KOPT-K1 (cell line): Measurements from ENCODE around the gene IER2.
"Not testable (repeated sequence)": the region's sequence is repeated elsewhere in the genome, so short reads cannot be mapped to it uniquely, and the experiment has no call there.

Source experiments
- H3K27ac ChIP-seq: fragments of 200-600 bp; sonication (generic); 2 replicates; pipeline ENCODE4 v1.5.1; 2016; ENCODE audit warnings: antibody characterized with exemption, mild to moderate bottlenecking, low read depth, low read length; ENCODE audit not compliant: poor library complexity, severe bottlenecking
- H3K36me3 ChIP-seq: fragments of 200-600 bp; sonication (generic); 2 replicates; pipeline ENCODE4 v1.5.1; 2017; ENCODE audit warnings: antibody characterized with exemption, mild to moderate bottlenecking, low read length, moderate library complexity; ENCODE audit not compliant: insufficient read depth
- H3K9me3 ChIP-seq: fragments of 200-600 bp; sonication (generic); 2 replicates; pipeline ENCODE4 v1.5.1; 2017; ENCODE audit warnings: antibody characterized with exemption, low read length, mild to moderate bottlenecking; ENCODE audit not compliant: insufficient read depth, poor library complexity, severe bottlenecking

Gene IER2

DNA sequence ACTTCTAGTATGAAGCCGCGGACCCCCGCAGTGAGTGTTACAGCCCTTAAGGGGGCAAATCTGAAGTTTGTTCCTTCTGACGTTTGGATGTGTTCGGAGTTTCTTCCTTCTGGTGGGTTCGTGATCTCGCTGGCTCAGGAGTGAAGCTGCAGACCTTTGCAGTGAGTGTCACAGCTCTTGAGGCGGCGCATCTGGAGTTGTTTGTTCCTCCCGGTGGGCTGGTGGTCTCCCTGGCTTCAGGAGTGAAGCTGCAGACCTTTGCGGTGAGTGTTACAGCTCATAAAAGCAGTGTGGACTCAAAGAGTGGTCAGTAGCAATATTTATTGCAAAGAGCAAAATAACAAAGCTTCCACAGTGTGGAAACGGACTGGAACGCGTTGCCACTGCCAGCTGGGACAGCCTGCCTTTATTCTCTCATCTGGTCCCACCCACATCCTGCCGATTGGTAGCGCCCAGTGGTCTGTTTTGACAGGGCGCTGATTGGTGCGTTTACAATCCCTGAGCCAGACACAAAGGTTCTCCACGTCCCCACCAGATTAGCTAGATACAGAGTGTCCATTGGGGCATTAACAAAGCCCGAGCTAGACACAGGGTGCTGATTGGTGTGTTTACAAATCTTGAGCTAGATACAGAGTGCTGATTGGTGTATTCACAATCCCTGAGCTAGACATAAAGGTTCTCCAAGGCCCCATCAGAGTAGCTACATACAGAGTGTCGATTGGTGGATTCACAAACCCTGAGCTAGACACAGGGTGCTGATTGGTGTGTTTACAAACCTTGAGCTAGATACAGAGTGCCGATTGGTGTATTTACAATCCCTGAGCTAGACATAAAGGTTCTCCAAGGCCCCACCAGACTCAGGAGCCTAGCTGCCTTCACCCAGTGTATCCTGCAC is 35.8 kb downstream of the IER2 start:
- H3K27ac ChIP-seq, H3K9me3 ChIP-seq, H3K36me3 ChIP-seq: not testable (repeated sequence)

DNA sequence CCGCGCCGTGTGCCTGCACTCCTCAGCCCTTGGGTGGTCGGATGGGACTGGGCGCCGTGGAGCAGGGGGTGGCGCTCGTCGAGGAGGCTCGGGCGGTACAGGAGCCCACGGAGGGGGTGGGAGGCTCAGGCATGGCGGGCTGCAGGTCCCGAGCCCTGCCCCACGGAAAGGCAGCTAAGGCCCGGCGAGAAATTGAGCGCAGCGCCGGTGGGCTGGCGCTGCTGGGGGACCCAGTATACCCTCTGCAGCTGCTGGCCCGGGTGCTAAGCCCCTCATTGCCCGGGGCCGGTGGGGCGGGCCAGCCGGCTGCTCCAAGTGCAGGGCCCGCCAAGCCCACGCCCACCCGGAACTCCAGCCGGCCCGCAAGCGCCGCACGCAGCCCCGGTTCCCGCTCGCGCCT is 36.5 kb downstream of the IER2 start:
- H3K9me3 ChIP-seq, H3K27ac ChIP-seq, H3K36me3 ChIP-seq: not testable (repeated sequence)

DNA sequence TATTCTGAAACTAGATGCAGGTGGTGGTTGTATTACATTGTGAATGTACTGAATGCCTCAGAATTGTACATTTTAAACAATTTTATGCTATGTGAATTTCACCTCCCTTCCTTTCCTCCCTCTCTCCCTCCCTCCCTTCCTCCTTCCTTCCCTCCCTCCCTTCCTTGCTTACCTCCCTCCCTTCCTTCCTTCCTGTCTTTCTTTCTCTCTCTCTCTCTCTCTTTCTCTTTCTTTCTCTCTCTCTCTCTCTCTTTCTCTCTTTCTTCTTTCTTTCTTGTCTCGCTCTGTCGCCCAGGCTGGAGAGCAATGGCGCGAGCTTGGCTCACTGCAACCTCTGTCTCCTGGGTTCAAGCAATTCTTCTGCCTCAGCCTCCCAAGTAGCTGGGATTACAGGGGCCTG is 37.2 kb downstream of the IER2 start:
- Histone ChIP-seq H3K9me3 (no peaks in the 10 kb centered on the region), H3K27ac (no peak overlapping the region), H3K36me3 (no peaks in the 10 kb centered on the region)

DNA sequence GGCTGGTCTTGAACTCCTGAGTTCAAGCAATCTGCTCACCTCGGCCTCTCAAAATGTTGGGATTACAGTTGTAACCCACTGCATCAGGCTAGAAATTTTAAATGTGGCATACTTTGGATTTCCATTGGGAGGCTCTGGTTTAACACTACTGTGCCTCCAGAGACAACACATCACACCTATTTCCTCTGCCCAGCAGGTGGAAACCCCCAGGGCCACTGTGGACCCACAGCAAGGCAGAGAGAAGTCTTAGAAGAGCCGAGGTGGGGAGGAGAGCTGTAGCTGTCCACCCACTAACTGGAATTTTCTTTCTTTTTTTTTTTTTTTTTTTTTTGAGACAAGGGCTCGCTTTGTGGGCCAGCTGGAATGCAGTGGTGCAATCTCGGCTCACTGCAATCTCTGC is 39.4 kb downstream of the IER2 start:
- no peak overlapping the region for H3K27ac ChIP-seq
- no peaks in the 10 kb centered on the region for H3K36me3 ChIP-seq

DNA sequence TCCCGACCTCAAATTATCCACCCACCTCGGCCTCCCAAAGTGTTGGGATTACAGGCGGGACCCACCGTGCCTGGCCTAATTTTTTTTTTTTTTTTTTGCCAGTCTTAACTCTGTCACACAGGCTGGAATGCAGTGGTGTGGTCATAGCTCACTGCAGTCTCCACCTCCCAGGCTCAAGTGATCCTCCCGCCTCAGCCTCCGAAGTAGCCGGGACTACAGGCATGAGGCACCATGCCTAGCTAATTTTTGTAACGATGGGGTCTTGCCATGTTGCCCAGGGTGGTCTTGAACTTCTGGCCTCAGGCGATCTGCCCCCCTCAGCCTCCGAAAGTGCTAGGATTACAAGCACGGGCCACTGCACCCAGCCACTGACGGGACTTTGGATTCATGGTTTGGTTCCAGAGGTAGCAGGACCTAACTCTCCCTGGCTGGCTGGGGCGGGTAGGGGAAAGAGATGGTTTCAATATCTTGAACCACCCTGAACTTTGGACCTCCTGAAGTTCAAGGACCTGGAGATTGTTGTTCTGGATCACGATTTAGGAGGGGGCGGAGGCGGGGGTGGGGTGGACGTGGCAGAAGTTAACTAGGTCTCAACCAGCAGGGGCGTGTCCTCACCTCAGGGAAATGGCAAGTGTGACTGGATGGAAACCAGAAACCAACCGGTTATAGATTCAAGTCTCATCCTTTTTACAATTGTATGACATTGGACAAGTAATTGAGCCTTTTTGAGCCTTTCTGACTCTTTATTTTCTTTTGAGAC is 40.8 kb downstream of the IER2 start:
- Histone ChIP-seq H3K9me3 (no peaks in the 10 kb centered on the region), H3K27ac (no peak overlapping the region), H3K36me3 (no peaks in the 10 kb centered on the region)

More for the DNA sequence above, 39.4 kb downstream of the IER2 start:
- no peaks in the 10 kb centered on the region for H3K9me3 ChIP-seq

DNA sequence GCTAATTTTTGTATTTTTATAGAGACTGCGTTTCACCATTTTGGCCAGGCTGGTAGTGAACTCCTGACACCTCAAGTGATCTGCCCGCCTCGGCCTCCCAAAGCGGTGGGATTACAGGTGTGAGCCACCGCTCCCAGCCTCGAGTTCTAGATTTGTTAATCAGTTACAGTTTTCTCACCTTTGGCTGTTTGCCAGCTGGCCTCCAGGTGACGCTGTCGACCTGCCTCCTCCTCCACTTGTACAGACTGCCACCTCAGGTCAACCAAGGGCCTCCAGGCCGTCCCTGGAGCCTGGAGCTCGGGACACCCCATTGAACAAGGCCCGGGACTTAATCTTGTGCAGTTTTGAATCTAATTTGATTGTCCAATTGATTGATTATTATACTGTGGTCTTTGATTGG is 45.5 kb downstream of the IER2 start:
- no peaks in the 10 kb centered on the region for H3K9me3 ChIP-seq
- H3K27ac ChIP-seq: no peak overlapping the region
- no peaks in the 10 kb centered on the region for H3K36me3 ChIP-seq

DNA sequence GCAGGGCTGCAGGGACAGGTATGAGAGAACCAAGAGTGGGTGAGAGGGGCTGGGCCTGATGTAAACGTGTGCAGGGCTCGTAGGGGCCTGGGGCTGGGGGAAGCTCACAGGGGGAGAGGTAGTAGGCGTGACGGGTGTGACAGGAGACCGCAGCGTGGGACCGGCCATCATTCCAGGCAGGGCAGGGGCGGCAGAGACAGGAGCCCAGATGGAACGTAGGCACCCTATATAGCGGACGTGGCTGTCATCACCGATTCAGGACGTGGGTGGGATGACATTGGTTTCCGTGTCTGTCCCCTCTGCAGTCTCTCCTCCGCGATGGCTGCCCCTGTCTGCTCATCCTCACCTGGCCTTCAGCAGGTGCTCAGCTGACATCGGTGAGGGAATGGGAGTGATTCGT is 48.4 kb downstream of the IER2 start:
- H3K9me3 ChIP-seq: no peaks in the 10 kb centered on the region
- H3K27ac ChIP-seq: no peak overlapping the region
- no peaks in the 10 kb centered on the region for H3K36me3 ChIP-seq

DNA sequence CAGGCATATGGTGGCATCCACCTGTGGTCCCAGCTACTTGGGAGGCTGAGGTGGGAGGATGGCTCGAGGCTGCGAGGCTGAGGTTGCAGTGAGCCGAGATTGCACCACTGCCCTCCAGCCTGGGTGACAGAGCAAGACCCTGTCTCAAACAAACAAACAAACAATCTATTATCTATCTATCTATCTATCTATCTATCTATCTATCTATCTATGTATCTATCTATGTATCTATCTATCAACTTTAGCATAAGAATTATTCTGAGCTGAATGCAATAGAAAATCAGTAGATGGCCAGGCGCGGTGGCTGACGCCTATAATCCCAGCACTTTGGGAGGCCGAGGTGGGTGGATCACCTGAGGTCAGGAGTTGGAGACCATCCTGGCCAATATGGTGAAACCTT is 51.9 kb downstream of the IER2 start:
- H3K36me3 ChIP-seq, H3K9me3 ChIP-seq, H3K27ac ChIP-seq: not testable (repeated sequence)
